Brain microvascular endothelial cell (primary cell): ENCODE results near the gene ABHD2.
A peak's percentile ranks its signal among the peaks of the same experiment; 100 is the strongest.

Experiments used
- DNase-seq: peaks from one replicate; pipeline ENCODE4 v3.0.0-alpha.2; 2020
- H3K27ac ChIP-seq: fragments of 250-450 bp; sonication (Bioruptor Pico); 2 replicates; pipeline ENCODE4 v1.5.1; 2020; ENCODE audit warnings: mild to moderate bottlenecking, moderate library complexity
- H3K27me3 ChIP-seq: fragments of 250-450 bp; sonication (Bioruptor Pico); replicated peaks from 2 replicates; pipeline ENCODE4 v1.5.1; 2020; ENCODE audit warnings: mild to moderate bottlenecking
- H3K36me3 ChIP-seq: fragments of 250-450 bp; sonication (Bioruptor Pico); replicated peaks from 2 replicates; pipeline ENCODE4 v1.5.1; 2020; ENCODE audit warnings: mild to moderate bottlenecking
- H3K4me3 ChIP-seq: 2 replicates; pipeline ENCODE4 v1.5.1; 2011; ENCODE audit warnings: low read depth, mild to moderate bottlenecking, control low read depth, low read length, moderate library complexity
- in situ Hi-C: cut with HindIII; loops from 2 replicates; pipeline ENCODE4 v1.10.0; 2017; ENCODE audit warnings: low sequenced_read_pairs, low pct_ligation_motif_present
- TF ChIP-seq, protein P1 (sequence below): IDR thresholded peaks from 2 replicates; pipeline ENCODE4 v1.5.1; 2011; ENCODE audit warnings: low read depth, mild to moderate bottlenecking, moderate library complexity, low read length, control low read depth, inconsistent platforms; ENCODE audit errors: missing control alignments

The ABHD2 gene

DNA sequence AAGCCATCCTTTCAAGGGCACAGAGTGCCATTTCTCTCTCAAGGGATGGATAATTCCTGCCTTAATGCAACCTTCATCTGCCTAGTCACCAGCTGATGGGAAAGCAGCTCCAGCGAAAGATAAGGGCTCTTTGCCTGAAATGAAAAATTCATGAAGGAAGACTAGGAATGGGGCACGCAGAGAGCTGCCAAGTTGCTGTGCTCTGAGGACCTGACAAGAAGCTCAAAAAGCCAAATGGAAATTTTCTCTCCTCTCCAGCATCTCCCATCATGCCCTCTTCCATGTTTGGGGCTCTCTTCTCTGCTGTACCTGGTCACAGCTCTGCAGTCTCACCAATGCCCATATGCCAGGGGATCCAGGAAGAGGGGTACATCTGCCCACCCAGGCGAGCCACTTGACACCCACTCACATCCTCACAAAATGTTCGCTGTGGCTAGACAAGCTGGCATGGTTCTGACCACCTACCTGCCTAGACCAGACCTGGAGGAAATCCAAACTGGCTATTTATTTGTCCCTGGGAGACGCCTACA is 29.3 kb upstream of the ABHD2 start:
- no peak for DNase-seq
- Histone ChIP-seq H3K27ac (no peak overlapping the region), H3K36me3 (no peaks in the 10 kb centered on the region), H3K4me3 (no peak overlapping the region), H3K27me3 (no peaks in the 10 kb centered on the region)
- TF ChIP-seq, protein P1, sequence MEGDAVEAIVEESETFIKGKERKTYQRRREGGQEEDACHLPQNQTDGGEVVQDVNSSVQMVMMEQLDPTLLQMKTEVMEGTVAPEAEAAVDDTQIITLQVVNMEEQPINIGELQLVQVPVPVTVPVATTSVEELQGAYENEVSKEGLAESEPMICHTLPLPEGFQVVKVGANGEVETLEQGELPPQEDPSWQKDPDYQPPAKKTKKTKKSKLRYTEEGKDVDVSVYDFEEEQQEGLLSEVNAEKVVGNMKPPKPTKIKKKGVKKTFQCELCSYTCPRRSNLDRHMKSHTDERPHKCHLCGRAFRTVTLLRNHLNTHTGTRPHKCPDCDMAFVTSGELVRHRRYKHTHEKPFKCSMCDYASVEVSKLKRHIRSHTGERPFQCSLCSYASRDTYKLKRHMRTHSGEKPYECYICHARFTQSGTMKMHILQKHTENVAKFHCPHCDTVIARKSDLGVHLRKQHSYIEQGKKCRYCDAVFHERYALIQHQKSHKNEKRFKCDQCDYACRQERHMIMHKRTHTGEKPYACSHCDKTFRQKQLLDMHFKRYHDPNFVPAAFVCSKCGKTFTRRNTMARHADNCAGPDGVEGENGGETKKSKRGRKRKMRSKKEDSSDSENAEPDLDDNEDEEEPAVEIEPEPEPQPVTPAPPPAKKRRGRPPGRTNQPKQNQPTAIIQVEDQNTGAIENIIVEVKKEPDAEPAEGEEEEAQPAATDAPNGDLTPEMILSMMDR, result no peak
- in situ Hi-C loops, result loop anchor here (10.0 kb wide), 1 partner anchor 106 kb away; no protein-coding TSS in a partner anchor

DNA sequence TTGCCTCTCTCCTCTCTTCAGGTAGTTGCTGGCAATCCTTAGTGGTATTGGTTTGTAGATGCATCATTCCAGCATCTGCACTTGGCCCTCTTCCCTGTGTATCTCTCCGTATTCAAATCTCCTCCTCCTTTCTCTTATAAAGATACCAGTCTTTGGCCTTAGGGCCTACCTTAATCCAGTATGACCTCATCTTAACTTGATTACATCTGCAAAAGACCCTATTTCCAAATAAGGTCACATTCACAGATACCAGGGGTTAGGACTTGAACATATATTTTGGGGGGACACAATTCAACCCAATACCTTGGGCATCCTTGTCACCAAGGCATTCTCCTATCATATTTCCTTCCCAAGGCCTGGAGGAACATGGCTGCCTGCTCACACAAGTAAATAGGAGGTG is 22.0 kb upstream of the ABHD2 start:
- TF ChIP-seq, protein P1, result no peak
- in situ Hi-C loops, result no loop called here
- Histone ChIP-seq H3K36me3 (no peaks in the 10 kb centered on the region), H3K27me3 (no peaks in the 10 kb centered on the region), H3K4me3 (no peak overlapping the region), H3K27ac (no peak overlapping the region)
- DNase-seq, result no peak

DNA sequence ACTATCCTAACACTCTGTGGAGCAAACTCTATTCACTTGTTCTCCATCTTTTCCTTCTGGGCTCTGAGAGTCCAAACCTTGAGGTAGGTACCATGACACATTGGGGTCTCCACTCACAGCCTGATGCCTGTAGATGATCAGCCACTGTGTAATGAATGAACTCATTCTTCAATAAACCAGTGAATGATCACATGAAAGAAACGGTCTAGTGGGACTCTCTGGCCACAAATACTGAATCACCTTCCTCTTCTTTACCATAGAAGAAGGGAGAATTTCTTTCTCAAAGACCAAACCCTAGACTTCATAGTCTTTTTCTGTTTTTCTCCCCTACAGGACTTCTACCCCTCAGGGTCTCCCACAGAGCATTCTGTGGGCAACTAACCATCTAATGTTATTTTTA is 20.5 kb upstream of the ABHD2 start:
- Histone ChIP-seq H3K27ac (peak overlapping the region; percentile 94), H3K27me3 (no peaks in the 10 kb centered on the region), H3K4me3 (no peak overlapping the region), H3K36me3 (no peaks in the 10 kb centered on the region)
- no peak for DNase-seq
- in situ Hi-C loops, result no loop called here
- TF ChIP-seq, protein P1, result no peak

GRCh38 chr15:89068325-89068784 is 19.9 kb upstream of the ABHD2 start:
- in situ Hi-C loops, result no loop called here
- no peaks in the 10 kb centered on the region for H3K27me3 ChIP-seq
- peak; percentile 98 for DNase-seq
- H3K27ac ChIP-seq, result peak overlapping the region; percentile 94
- TF ChIP-seq, protein P1, result no peak
- H3K4me3 ChIP-seq, result no peak overlapping the region
- H3K36me3 ChIP-seq, result no peaks in the 10 kb centered on the region

DNA sequence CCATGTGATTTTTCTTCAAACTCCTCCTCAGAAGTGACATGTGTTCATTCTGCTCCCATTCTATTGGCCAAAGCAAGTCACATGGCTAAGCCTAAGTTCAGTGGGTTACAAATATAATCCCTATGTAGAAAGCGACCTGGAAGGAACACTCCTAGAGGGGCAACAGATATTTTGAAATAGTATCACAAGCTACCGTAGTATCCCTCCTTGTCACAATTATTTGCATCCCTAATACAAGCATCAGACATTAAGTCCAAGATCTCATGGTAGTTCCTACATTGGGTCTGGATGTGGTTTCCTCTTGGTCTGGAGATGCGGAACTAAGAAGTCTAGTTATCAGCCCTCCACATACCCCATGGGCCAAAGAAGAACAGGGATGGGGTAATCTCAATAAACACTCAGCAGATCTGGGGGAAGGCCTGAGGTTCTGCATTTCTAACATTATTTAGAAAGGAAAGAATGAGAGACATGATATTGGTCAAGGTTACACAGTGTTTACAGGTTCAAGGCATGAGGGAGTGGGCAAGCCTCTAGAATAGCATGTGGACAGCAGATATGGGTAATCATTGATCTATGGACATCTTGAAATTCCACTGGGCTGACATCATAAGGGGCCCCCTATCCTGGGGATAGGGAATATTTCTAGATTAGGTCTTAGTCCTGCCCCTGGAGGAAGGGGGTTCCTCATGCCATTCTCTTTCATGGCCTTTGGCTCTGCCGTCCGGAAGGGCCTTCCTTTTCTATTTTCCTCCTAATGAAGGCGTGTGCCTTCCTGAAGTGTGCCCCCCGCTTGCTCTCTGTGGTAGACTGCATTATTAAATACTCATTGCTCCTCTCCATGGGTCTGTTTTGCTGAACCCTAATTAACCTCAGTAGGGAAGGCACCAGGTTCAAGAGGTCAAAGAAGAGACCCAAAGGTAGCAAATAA is 17.8 kb upstream of the ABHD2 start:
- TF ChIP-seq, protein P1, result no peak
- no peak overlapping the region for H3K27ac ChIP-seq
- no peaks in the 10 kb centered on the region for H3K36me3 ChIP-seq
- no peak overlapping the region for H3K4me3 ChIP-seq
- H3K27me3 ChIP-seq, result no peaks in the 10 kb centered on the region
- in situ Hi-C loops, result no loop called here
- no peak for DNase-seq
